ENCODE data around the gene LARP4B.

LARP4B gene

GRCh38 chr10:821322-821721, 110.2 kb downstream of the LARP4B start:
- DNase-seq: no peak

DNA sequence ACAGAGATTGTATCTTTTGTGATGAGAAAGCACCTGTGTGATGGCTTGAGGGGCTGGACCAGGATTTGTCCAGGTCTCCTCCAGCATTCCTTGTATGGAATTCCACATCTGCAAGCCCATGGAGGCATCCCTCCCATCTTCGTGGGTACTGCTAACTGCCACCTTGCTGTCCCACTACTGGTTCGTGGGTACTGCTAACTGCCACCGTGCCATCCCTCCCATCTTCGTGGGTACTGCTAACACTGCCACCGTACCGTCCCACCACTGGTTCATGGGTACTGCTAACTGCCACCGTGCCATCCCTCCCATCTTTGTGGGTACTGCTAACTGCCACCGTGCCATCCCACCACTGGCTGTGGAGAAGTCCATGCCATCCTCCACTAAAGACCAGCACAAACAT, 111.7 kb downstream of the LARP4B start:
- no peak for DNase-seq

DNA sequence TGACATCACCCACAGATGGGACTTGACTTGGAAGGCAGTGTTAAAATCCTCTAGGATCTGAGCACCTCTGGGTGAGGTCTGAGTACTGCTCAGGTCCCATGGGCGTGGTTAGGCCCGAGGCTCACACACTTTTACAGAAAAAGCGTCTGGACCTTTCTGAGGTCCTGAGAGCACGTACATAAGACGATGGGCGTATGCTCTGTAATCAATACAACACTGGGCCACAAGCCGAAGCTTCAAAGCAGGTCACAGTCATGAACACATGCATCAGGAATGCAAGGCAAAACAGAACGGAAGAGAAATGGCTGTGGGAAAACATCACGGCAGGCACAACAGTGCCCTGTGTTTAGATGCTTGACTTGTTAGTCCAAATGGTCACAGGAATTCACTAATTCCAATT, 112.2 kb downstream of the LARP4B start:
- no peak for DNase-seq

GRCh38 chr10:818526-819220, 112.8 kb downstream of the LARP4B start:
- DNase-seq: peak in 1 of 2 experiments; percentile 63

- DNase-seq: no peak
Measured at GRCh38 chr10:818010-818409, 113.5 kb downstream of the LARP4B start.

DNA sequence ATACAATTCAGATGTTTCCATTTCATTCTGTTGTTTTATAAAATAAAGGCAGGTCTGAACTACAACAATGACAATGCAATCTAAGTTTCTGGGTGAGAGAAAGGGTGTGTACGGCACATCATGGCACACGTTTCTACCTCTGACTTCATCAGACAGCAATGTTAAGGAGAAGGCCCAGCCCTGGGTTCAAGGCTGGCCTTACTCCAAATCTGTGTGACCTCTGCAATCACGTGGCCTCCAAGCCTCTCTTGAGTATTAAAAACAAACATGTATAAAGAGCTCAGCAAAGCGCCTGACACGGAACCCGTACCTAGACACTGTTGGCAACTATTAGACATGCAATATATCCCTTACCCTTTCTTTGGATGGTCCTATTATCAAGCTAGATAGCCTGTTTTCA, 114.1 kb downstream of the LARP4B start:
- no peak for DNase-seq

DNA sequence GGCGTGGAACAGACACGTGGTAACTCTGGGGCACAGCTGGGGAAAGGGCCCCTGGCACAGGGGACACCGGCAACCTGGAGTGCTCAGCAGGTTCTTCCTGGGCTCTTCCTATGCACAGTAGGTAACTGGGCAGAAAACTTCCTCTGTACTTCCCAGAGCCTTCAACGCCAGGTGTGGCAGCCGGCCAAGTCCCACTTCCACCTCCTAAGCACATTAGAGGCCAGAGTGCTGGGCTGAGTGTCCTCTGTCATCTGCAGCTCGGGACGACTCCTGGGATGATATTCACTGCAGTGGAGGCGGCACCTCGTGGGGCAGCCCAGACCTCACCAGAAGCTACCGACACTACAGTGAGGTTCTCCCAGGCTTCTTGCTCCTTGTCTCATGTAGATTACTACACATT, 114.5 kb downstream of the LARP4B start:
- DNase-seq: no peak

- DNase-seq: no peak
Measured at GRCh38 chr10:816091-816477, 115.4 kb downstream of the LARP4B start.

DNA sequence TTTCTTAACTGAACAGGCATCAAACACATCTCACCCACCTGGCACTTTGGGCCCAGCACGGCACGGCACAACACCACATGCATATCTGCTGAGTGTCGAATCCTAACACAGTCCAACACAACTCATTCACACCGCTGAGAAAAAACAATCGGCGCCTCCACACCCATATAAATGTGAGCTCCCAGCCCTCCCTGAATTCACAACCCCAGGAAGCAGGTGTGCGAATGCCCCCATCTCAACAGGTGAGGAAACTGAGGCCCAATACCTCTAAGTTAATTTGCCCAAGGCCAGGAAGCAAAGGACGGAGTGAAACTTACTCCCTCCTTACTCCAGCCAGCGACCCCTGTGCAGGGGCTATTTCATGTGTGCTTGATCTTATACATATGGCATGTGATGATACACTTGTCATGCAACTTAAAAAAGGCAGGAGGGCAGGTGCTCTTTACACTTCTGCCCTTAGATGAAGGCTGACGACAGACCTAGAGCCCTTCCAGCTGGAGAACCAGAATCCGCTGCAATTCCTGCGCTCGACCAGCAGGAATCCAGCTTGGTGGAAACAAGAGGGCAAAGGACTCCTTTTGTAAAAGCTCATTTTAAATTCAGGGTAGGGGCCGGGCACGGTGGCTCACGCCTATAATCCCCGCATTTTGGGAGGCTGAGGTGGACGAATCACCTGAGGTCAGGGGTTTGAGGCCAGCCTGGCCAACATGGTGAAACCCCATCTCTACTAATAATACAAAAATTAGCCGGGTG, 116.0 kb downstream of the LARP4B start:
- no peak for DNase-seq

GRCh38 chr10:814536-815302, 116.8 kb downstream of the LARP4B start:
- DNase-seq: no peak

DNA sequence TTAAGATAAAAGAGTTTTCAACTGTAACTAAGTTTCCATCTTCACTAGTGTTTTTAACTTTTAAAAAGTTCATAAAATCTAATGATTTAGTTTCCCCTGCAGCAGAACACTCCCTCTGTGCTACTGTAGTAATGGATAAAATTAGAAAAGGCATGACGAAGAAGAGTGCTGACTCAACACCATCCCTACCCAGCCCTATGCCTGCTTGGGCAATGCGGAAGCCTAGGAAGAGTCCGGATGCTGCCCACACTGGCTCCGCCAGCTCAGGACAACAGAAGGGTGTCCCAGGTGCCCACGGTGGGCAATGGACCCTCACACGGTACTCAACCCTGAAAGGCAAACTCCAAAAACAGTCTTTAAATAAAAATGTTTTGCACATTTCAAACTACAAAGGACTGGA, 118.2 kb downstream of the LARP4B start:
- DNase-seq: no peak

- no peak for DNase-seq
Measured at GRCh38 chr10:812787-813186, 118.7 kb downstream of the LARP4B start.

DNA sequence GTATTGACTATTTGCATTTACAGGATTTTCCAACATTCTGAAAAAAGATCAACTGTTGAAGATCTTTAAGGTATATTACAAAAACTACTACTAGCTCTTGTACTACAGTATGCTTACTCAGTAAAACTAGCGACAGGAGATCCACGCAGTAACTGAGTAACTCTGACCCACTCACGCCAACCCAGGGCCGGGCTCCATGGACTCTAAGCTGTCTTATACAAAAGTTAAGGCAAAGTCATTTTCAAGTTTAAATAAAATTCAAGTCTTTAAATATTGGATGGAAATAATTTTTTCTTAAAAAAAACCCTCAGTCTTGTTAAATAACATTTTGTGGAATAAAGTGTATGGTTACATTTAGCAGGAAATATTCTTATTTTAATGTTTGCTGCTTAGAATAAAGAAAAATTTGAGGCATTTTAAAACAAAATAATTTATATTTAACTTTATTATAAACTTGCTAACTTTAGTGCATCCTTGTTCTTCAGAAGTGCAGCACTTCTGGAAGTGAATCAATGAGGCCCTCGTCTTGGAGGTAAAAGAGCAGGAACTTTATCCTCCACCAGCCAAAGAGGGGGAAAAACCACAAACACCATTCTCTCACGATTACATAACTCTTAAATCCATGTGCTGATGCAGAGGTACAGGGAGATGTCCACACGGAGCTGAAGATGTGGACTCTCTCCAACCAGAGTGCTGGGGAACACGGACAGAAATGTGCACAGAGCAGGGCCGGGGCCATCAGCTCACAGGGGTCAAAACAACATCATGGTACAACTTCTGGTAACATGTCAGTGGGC, 119.9 kb downstream of the LARP4B start:
- no peak for DNase-seq

- no peak for DNase-seq
Measured at GRCh38 chr10:810351-810846, 121.1 kb downstream of the LARP4B start.

DNA sequence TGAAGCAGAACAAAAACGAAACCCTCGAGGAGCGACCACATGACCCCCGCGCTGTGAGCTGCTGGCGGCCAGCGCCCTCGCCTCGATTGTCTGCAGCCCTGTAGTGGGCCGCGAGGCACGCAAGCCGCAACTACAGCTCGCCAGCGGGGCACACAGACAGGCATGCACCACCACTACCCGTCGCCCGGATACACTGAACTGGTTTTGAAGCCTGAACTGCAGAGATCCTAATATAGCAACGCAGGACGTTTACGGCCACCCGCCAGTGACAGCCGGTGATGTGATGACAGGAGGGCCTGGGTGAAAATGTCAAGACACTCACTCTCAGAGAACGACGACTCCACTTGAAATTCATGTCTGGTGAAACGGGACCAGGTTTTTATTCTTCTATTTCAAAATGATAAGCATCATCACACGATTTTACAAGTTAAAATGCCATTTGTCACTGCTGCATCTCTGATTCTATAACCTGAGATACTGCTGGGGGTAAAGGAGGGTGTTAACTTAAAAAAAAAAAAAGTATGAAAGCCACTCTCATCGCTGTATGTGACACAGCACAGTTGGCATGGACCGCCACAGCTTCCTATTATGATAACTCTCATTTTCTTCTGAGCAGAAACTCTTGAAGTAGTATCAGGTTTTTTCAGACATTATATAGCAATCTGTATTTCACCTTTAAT, 121.7 kb downstream of the LARP4B start:
- no peak for DNase-seq

- no peak for DNase-seq
Measured at GRCh38 chr10:807958-808353, 123.5 kb downstream of the LARP4B start.

DNA sequence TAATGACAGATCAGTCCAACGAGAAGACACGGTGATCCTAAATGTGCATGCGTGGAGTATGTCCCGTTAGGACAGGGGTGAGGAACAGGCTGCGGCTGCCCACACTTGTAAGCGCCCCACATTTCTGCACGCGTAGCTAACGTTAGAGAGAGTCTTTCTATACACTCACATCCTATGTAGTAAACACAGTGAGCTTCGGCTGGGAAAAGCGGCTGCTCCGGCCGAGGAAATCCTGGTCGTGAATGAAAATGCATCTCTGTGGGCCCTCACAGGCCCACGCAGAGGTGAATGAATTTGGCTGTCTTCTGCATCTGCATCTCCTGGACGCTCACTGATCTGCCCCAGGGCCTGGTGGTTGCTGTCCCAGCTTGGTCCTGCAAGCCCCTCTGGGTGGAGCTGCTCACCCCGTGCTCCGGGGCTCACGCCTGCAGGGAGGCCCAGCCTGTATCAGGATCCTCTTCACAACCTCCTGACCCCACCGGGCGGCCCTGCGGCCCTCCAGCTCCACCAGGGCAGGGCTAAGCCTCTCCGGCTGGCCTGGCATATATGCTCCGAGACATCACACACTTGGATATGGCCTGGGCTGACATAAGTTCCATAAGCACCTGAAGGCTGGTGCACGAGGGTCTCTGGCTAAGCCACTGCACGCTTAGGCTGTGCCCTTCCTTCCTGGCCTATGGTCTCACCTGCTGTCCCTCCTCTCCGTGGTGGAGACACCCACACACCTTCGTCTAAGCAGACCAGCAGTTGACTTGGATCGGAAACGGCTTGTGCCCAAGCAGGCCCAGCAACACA, 124.1 kb downstream of the LARP4B start:
- no peak for DNase-seq

DNA sequence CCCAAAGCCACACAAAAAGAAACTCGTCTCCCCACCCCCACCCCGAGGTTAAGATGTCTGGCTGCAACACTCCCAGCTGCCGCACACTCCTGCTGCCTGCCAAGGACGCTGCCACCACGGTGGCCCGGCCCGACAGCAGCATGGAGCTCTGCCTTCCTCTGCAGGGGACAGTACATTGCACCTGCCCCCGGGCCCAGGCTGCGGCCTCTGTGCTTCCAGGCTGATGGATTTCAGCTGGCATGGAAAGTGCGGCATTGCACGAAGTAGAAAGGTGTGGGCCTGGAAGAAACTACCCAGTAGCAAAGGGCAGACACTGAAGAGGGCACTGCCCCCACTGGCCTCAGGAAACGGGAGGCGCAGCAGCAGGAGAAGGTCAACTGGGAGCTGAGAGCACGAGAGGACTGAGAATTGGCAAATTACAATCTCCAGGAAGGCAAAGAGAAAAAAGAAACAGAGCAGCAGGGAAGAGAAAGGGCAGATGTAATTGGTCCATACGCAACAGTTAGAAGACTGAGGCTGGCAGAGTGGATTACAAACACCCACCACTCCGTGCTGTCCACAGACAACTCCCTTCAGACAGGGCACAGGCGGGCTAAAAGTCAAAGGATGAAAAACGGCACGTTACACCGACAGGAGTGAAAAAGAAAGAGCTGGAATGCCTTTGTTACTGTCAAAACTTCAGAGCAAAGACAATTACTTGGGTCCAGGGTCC, 124.9 kb downstream of the LARP4B start:
- no peak for DNase-seq

- no peak for DNase-seq
Measured at GRCh38 chr10:805620-806305, 125.7 kb downstream of the LARP4B start.

Measured in cerebellar nuclear complex (tissue), 1 donor.